ENCODE results near the gene DYRK3. TPM values are rescaled to one million over a fixed set of nuclear protein-coding genes. Genes with fewer than 3 reads are reported as not detected.

DYRK3 gene
- total and polyA plus RNA-seq, 2 of the 8 experiments (the other 6 are each of a cell fraction or from before 2014, with no cell fraction given), result 2.1 to 8.5 TPM

DNA sequence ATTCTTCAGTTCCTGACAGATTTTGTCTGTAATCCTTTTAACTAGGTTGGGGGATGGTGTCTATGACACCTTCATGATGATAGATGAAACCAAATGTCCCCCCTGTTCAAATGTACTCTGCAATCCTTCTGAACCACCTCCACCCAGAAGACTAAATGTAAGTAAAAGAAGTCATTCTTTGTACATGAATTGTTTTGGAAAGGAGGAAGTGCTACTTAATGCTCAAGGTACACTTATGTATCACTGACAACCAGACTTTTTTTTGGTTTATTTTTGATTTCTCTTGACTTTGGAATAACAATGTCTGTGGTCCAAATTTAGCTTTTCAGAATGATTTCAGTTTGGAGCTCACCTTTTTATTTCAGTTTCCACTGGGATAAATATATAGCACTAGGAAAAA, 2.3 kb downstream of the DYRK3 start (continued):
- TF ChIP-seq, protein P1, sequence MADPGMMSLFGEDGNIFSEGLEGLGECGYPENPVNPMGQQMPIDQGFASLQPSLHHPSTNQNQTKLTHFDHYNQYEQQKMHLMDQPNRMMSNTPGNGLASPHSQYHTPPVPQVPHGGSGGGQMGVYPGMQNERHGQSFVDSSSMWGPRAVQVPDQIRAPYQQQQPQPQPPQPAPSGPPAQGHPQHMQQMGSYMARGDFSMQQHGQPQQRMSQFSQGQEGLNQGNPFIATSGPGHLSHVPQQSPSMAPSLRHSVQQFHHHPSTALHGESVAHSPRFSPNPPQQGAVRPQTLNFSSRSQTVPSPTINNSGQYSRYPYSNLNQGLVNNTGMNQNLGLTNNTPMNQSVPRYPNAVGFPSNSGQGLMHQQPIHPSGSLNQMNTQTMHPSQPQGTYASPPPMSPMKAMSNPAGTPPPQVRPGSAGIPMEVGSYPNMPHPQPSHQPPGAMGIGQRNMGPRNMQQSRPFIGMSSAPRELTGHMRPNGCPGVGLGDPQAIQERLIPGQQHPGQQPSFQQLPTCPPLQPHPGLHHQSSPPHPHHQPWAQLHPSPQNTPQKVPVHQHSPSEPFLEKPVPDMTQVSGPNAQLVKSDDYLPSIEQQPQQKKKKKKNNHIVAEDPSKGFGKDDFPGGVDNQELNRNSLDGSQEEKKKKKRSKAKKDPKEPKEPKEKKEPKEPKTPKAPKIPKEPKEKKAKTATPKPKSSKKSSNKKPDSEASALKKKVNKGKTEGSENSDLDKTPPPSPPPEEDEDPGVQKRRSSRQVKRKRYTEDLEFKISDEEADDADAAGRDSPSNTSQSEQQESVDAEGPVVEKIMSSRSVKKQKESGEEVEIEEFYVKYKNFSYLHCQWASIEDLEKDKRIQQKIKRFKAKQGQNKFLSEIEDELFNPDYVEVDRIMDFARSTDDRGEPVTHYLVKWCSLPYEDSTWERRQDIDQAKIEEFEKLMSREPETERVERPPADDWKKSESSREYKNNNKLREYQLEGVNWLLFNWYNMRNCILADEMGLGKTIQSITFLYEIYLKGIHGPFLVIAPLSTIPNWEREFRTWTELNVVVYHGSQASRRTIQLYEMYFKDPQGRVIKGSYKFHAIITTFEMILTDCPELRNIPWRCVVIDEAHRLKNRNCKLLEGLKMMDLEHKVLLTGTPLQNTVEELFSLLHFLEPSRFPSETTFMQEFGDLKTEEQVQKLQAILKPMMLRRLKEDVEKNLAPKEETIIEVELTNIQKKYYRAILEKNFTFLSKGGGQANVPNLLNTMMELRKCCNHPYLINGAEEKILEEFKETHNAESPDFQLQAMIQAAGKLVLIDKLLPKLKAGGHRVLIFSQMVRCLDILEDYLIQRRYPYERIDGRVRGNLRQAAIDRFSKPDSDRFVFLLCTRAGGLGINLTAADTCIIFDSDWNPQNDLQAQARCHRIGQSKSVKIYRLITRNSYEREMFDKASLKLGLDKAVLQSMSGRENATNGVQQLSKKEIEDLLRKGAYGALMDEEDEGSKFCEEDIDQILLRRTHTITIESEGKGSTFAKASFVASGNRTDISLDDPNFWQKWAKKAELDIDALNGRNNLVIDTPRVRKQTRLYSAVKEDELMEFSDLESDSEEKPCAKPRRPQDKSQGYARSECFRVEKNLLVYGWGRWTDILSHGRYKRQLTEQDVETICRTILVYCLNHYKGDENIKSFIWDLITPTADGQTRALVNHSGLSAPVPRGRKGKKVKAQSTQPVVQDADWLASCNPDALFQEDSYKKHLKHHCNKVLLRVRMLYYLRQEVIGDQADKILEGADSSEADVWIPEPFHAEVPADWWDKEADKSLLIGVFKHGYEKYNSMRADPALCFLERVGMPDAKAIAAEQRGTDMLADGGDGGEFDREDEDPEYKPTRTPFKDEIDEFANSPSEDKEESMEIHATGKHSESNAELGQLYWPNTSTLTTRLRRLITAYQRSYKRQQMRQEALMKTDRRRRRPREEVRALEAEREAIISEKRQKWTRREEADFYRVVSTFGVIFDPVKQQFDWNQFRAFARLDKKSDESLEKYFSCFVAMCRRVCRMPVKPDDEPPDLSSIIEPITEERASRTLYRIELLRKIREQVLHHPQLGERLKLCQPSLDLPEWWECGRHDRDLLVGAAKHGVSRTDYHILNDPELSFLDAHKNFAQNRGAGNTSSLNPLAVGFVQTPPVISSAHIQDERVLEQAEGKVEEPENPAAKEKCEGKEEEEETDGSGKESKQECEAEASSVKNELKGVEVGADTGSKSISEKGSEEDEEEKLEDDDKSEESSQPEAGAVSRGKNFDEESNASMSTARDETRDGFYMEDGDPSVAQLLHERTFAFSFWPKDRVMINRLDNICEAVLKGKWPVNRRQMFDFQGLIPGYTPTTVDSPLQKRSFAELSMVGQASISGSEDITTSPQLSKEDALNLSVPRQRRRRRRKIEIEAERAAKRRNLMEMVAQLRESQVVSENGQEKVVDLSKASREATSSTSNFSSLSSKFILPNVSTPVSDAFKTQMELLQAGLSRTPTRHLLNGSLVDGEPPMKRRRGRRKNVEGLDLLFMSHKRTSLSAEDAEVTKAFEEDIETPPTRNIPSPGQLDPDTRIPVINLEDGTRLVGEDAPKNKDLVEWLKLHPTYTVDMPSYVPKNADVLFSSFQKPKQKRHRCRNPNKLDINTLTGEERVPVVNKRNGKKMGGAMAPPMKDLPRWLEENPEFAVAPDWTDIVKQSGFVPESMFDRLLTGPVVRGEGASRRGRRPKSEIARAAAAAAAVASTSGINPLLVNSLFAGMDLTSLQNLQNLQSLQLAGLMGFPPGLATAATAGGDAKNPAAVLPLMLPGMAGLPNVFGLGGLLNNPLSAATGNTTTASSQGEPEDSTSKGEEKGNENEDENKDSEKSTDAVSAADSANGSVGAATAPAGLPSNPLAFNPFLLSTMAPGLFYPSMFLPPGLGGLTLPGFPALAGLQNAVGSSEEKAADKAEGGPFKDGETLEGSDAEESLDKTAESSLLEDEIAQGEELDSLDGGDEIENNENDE (IDR thresholded peaks at IDR 0.05; ENCODE audit: insufficient replicate concordance, low read length), result no peak
- no peak for TF ChIP-seq RXRA (IDR thresholded peaks at IDR 0.05; ENCODE audit: insufficient read depth, low read depth, low read length)
- no peak for TF ChIP-seq RNF2 (IDR thresholded peaks at IDR 0.05; ENCODE audit: borderline replicate concordance, low read depth, low read length, missing control alignments, poor library complexity, severe bottlenecking)
- TF ChIP-seq FOSL1 (IDR thresholded peaks at IDR 0.05; ENCODE audit: insufficient read depth, low read depth, low read length), result no peak
- TF ChIP-seq SRF (IDR thresholded peaks at IDR 0.05; ENCODE audit: low read depth, low read length), result no peak
- TF ChIP-seq, protein P2, sequence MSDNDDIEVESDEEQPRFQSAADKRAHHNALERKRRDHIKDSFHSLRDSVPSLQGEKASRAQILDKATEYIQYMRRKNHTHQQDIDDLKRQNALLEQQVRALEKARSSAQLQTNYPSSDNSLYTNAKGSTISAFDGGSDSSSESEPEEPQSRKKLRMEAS (IDR thresholded peaks at IDR 0.05), result no peak
- no peak for TF ChIP-seq SIRT6 (IDR thresholded peaks at IDR 0.05; ENCODE audit: low read length)
- no peak for TF ChIP-seq POU5F1 (IDR thresholded peaks at IDR 0.05; ENCODE audit: low read depth, low read length)
- TF ChIP-seq KDM5A (IDR thresholded peaks at IDR 0.05; ENCODE audit: low read length), result no peak
- TF ChIP-seq SP4 (IDR thresholded peaks at IDR 0.05; ENCODE audit: low read length), result no peak
- TF ChIP-seq, protein P3, sequence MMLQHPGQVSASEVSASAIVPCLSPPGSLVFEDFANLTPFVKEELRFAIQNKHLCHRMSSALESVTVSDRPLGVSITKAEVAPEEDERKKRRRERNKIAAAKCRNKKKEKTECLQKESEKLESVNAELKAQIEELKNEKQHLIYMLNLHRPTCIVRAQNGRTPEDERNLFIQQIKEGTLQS (IDR thresholded peaks at IDR 0.05; ENCODE audit: insufficient read depth, low read depth, low read length), result no peak

Measured in H1 (cell line).